ENCODE results near the gene PICALM.

Gene PICALM

GRCh38 chr11:85970593-85970992 lies 98.3 kb downstream of the PICALM start:
- no peak for TF ChIP-seq CTCF (IDR thresholded peaks at IDR 0.05; ENCODE audit: low read length, missing control alignments)
- no peak for DNase-seq (ENCODE audit: low read depth)
- H3K4me3 ChIP-seq (replicated peaks; ENCODE audit: low read depth, low read length), result no peak overlapping the region

DNA sequence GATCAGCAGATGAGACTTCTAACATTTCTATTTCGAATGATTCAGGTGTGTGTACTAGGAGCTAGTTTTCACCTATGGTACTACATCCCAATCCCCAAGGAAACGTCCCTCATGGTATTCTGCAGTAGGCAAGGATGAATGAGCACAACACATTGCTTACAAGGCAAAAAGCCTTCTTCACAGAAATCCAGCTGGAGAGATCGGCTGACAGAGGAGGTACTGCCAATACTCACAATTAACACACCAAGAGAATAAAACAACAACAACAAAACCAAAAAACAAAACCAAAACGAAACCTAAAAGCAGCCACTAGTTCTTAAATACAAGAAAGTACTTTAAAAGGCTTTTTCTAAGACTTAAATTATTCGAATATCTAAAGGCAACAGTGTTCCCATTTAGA lies 101.4 kb downstream of the PICALM start:
- no peak overlapping the region for H3K4me3 ChIP-seq (replicated peaks; ENCODE audit: low read depth, low read length)
- TF ChIP-seq CTCF (IDR thresholded peaks at IDR 0.05; ENCODE audit: low read length, missing control alignments), result no peak
- no peak for DNase-seq (ENCODE audit: low read depth)

- TF ChIP-seq CTCF (IDR thresholded peaks at IDR 0.05; ENCODE audit: low read length, missing control alignments), result no peak
- no peak overlapping the region for H3K4me3 ChIP-seq (replicated peaks; ENCODE audit: low read depth, low read length)
- no peak for DNase-seq (ENCODE audit: low read depth)
These were observed 103.7 kb downstream of the PICALM start for GRCh38 chr11:85965202-85965601.

GRCh38 chr11:85961930-85962363 lies 106.9 kb downstream of the PICALM start:
- no peak overlapping the region for H3K4me3 ChIP-seq (replicated peaks; ENCODE audit: low read depth, low read length)
- TF ChIP-seq CTCF (IDR thresholded peaks at IDR 0.05; ENCODE audit: low read length, missing control alignments), result no peak
- peak; percentile 89 for DNase-seq (ENCODE audit: low read depth)

GRCh38 chr11:85961130-85961529 lies 107.8 kb downstream of the PICALM start:
- no peak overlapping the region for H3K4me3 ChIP-seq (replicated peaks; ENCODE audit: low read depth, low read length)
- no peak for DNase-seq (ENCODE audit: low read depth)
- no peak for TF ChIP-seq CTCF (IDR thresholded peaks at IDR 0.05; ENCODE audit: low read length, missing control alignments)

- DNase-seq (ENCODE audit: low read depth), result no peak
- TF ChIP-seq CTCF (IDR thresholded peaks at IDR 0.05; ENCODE audit: low read length, missing control alignments), result no peak
These were observed 108.2 kb downstream of the PICALM start for GRCh38 chr11:85960678-85961077.

GRCh38 chr11:85955531-85955930 lies 113.4 kb downstream of the PICALM start:
- H3K4me3 ChIP-seq (replicated peaks; ENCODE audit: low read depth, low read length), result no peak overlapping the region
- no peak for TF ChIP-seq CTCF (IDR thresholded peaks at IDR 0.05; ENCODE audit: low read length, missing control alignments)
- DNase-seq (ENCODE audit: low read depth), result peak; percentile 79

More at GRCh38 chr11:85960678-85961077, 108.2 kb downstream of the PICALM start:
- no peak overlapping the region for H3K4me3 ChIP-seq (replicated peaks; ENCODE audit: low read depth, low read length)
